Activated naive CD4-positive, alpha-beta T cell treated with anti-CD3 and anti-CD28 coated beads, Interleukin-2, amount 50 U/mL, for 72 hours (primary cell): ENCODE results near the gene BCAS3. TPM values are rescaled to one million over a fixed set of nuclear protein-coding genes. Genes with fewer than 3 reads are reported as not detected.

Experiments
- ATAC-seq, 2 donors: fragments of 150-1000 bp; cut with Tn5 transposase; 2 replicates each; pipeline ENCODE4 v1.10.0; 2021; ENCODE audit warnings: mild to moderate bottlenecking in 2 of 2, moderate library complexity in 2 of 2
- DNase-seq, 2 donors: peaks; one replicate each; pipeline ENCODE4 v3.0.0; 2021 to 2022; ENCODE audit warnings: low spot score in 2 of 2
- H3K27ac Mint-ChIP-seq, 2 donors: one replicate each; pipeline ENCODE4 v1.8.0; 2022; ENCODE audit warnings: mild to moderate bottlenecking in 2 of 2, mixed read lengths in 2 of 2
- H3K36me3 Mint-ChIP-seq, 2 donors: one replicate each; pipeline ENCODE4 v1.8.0; 2022; ENCODE audit warnings: mixed read lengths in 2 of 2
- H3K9me3 Mint-ChIP-seq, 2 donors: one replicate each; pipeline ENCODE4 v1.8.0; 2022; ENCODE audit warnings: mixed read lengths in 2 of 2
- total RNA-seq, 2 donors: library from RNA; stranded (reverse); gene quantifications; one replicate each; pipeline ENCODE4 v1.2.3, GENCODE V29; 2022

The BCAS3 gene
- total RNA-seq, 2 donors from 2014 or later, result 10.5 to 24.4 TPM

DNA sequence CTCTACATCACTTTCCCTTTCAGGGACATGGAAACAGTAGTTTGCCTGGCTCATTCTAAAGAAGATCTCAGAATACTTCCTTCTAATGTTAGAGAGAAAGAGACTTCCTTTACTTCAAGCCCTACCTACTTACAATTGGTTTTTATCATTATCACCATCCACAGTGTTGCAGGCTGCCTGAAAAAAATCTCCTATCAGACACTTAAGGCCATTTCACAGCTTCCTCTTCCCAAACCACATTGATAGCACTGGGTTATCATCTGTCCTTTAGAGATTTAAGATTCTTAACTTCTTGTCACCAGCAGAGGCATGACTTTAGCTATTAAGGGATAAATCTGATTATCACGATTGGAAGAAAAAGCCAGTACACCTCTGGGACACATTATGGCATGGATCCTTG lies 543.5 kb downstream of the BCAS3 start:
- no peak for DNase-seq

GRCh38 chr17:61221597-61222471 lies 544.2 kb downstream of the BCAS3 start:
- H3K9me3 Mint-ChIP-seq, result peaks cover 0 to 8% of the 10 kb centered on the region in 2 donors
- H3K36me3 Mint-ChIP-seq, result no peaks in the 10 kb centered on the region
- DNase-seq (peak in 1 of 2 donors; percentile 14), ATAC-seq (peak; percentile 68 to 79)
- H3K27ac Mint-ChIP-seq, result peak overlapping the region; percentile 48 to 82

More for the DNA sequence above, 543.5 kb downstream of the BCAS3 start:
- H3K9me3 Mint-ChIP-seq, result peaks cover 0 to 8% of the 10 kb centered on the region in 2 donors
- peak overlapping the region in 1 of 2 donors; percentile 48 for H3K27ac Mint-ChIP-seq
- ATAC-seq, result no peak
- H3K36me3 Mint-ChIP-seq, result no peaks in the 10 kb centered on the region

DNA sequence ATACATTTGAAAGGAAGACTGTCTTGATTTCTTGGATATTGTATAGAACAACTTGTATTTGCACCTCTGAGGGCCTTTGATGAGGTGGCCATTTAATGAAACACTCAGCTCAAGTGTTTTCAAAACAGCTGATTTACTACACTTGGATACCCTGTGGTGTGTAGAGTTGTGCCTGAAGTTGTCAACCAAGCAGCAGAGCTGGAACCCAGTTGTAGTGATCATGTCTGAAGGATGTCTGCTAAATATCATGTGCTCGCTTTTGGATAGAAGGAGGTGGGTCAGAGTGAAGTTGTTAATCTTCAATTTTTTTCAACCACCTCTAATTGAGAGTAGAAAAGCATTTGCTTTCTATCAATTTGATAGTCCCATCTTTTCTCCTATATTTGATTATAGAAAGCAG lies 546.1 kb downstream of the BCAS3 start:
- no peaks in the 10 kb centered on the region for H3K36me3 Mint-ChIP-seq
- H3K9me3 Mint-ChIP-seq, result peaks cover 0 to 8% of the 10 kb centered on the region in 2 donors
- H3K27ac Mint-ChIP-seq, result no peak overlapping the region
- ATAC-seq (no peak), DNase-seq (no peak)

- Mint-ChIP-seq H3K9me3 (peaks cover 0 to 5% of the 10 kb centered on the region in 2 donors), H3K36me3 (no peaks in the 10 kb centered on the region), H3K27ac (no peak overlapping the region)
- no peak for DNase-seq
- no peak for ATAC-seq
Observed at GRCh38 chr17:61225178-61225882, 547.7 kb downstream of the BCAS3 start.

- Mint-ChIP-seq H3K27ac (no peak overlapping the region), H3K9me3 (peaks cover 0 to 5% of the 10 kb centered on the region in 2 donors), H3K36me3 (no peaks in the 10 kb centered on the region)
- ATAC-seq (no peak), DNase-seq (no peak)
Observed at GRCh38 chr17:61227866-61228265, 550.2 kb downstream of the BCAS3 start.

- Mint-ChIP-seq H3K9me3 (no peaks in the 10 kb centered on the region), H3K27ac (no peak overlapping the region), H3K36me3 (no peaks in the 10 kb centered on the region)
- no peak for DNase-seq
- no peak for ATAC-seq
Observed at GRCh38 chr17:61230461-61230860, 552.8 kb downstream of the BCAS3 start.

DNA sequence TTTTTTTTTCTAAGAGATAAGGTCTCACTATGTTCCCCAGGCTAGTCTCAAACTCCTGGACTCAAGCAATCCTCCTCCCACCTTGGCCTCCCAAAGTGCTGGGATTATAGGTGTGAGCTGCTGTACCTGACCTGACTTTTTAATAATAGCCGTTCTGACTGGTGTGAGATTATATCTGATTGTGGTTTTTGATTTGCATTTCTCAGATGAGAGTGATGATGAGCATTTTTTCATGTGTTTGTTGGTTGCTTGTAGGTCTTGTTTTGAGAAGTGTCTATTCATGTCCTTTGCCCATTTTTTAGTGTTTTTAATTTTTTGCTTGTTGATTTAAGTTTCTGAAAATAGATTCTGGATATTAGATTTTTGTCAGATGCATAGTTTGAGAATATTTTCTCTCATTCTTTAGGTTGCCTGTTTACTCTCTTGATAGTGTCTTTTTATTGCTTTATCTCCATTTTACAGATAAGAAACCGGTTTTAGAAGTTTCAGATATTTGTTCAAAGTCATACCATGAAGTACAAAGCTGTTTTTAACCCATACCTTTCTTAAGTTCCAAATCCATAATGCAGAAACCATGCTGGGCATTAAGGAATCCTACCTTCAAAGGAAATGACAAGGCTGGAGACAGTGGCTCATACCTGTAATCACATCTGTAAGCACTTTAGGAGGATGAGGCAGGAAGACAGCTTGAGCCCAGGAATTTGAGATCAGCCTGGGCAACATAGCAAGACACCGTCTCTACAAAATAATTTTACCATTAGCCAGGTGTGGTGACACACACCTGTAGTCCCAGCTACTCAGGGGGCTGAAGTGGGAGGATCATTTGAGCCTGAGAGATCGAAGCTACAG lies 553.5 kb downstream of the BCAS3 start:
- no peak for ATAC-seq
- H3K27ac Mint-ChIP-seq, result no peak overlapping the region
- no peak for DNase-seq
- H3K9me3 Mint-ChIP-seq, result no peaks in the 10 kb centered on the region
- no peaks in the 10 kb centered on the region for H3K36me3 Mint-ChIP-seq

- DNase-seq (no peak), ATAC-seq (no peak)
- no peaks in the 10 kb centered on the region for H3K9me3 Mint-ChIP-seq
- H3K36me3 Mint-ChIP-seq, result peaks cover 0 to 6% of the 10 kb centered on the region in 2 donors
- no peak overlapping the region for H3K27ac Mint-ChIP-seq
Observed at GRCh38 chr17:61232871-61233270, 555.2 kb downstream of the BCAS3 start.

DNA sequence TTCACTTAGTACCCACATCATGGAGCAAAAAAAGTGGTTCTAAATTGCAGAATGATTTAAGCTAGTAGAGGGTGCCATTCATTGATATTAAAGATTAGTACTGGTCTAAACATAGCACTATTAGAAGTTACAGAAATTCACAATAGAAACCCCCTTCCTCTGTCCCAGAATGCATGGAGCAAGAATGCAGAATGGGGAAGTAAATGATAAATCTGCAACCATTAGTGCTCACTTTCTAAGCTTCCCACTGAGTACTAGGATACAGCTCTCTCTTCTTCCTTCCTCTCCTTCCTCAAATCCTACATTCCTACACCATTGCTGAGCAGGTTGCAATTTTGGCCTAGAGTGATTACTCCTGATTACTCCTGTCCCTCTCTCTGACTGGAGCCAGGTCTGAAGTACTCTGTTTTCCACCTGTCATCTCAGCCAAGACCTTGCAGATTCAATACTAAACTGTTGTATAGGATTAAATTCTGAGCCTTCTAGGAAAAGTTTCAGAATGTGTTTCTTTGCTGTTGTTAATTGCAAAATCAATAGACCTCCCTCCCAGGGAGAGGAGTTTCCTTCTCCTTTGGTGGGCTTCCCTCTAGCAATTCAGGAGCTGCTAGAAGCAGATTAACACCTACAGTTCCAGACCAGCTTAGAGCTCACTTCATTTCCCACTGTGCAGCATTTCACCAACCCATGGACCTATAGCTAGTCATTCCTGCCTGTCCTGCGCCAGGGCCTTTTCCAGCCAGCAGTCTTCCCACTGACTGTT lies 556.5 kb downstream of the BCAS3 start:
- H3K9me3 Mint-ChIP-seq, result no peaks in the 10 kb centered on the region
- H3K36me3 Mint-ChIP-seq, result peaks cover 0 to 6% of the 10 kb centered on the region in 2 donors
- DNase-seq (no peak), ATAC-seq (no peak)
- H3K27ac Mint-ChIP-seq, result no peak overlapping the region

DNA sequence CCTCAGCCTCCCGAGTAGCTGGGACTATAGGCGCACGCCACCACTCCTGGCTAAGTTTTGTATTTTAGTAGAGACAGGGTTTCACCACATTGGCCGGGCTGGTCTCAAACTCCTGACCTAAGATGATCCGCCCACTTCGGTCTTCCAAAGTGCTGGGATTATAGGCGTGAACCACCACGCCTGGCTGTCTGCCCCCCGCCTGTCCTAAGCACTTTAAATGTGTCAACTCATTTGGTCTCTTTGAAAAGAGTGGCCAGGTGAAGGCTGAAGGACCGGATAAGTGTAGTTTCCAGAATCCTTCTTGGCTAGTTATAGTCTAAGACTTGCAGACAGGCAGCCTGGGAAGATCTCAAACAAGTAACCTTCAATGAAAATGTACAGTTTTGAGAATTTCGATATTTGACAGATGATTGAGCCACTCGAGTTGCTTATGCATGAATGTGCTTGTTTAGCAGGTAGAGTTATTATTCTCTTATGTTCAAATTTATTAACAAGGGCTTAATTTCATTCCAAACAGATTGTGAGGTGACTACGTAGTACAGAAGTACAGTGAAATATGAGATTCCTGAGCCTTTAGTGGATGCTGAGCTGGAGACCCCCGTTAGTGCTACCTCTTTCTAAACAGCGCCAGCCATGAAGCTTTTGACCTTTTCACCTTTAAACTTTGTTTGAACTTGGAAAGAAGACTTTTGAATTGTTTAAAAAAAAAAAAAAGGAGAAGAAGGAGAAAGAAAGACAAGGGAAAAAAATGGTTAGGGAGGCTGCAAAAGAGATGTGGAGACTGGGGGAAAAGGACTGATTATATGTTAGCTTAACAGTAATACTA lies 557.6 kb downstream of the BCAS3 start:
- H3K36me3 Mint-ChIP-seq, result peaks cover 0 to 6% of the 10 kb centered on the region in 2 donors
- no peak for DNase-seq
- no peaks in the 10 kb centered on the region for H3K9me3 Mint-ChIP-seq

GRCh38 chr17:61235827-61236197 lies 558.2 kb downstream of the BCAS3 start:
- peaks cover 0 to 6% of the 10 kb centered on the region in 2 donors for H3K36me3 Mint-ChIP-seq
- DNase-seq (no peak), ATAC-seq (no peak)
- no peaks in the 10 kb centered on the region for H3K9me3 Mint-ChIP-seq
- H3K27ac Mint-ChIP-seq, result no peak overlapping the region

More for the DNA sequence above, 557.6 kb downstream of the BCAS3 start:
- no peak for ATAC-seq
- H3K27ac Mint-ChIP-seq, result no peak overlapping the region

DNA sequence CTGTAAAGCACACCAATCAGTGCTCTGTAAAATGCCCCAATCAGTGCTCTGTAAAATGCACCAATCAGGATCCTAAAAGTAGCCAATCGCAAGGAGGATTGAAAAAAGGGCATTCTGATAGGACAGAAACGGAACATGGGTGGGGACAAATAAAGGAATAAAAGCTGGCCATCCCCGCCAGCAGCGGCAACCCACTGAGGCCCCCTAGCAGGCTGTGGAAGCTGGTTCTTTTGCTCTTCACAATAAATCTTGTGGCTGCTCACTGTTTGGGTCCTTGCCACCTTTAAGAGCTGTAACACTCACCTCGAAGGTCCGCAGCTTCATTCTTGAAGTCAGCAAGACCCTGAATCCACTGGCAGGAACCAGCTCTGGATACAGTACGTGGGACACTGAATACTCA lies 559.6 kb downstream of the BCAS3 start:
- Mint-ChIP-seq H3K9me3 (no peaks in the 10 kb centered on the region), H3K27ac (no peak overlapping the region)

GRCh38 chr17:61238455-61238933 lies 560.8 kb downstream of the BCAS3 start:
- H3K27ac Mint-ChIP-seq, result no peak overlapping the region
- ATAC-seq, result no peak
- no peaks in the 10 kb centered on the region for H3K9me3 Mint-ChIP-seq
- DNase-seq, result no peak
- peaks cover 0 to 12% of the 10 kb centered on the region in 2 donors for H3K36me3 Mint-ChIP-seq

More for the DNA sequence above, 559.6 kb downstream of the BCAS3 start:
- DNase-seq (no peak), ATAC-seq (no peak)
- H3K36me3 Mint-ChIP-seq, result peaks cover 0 to 6% of the 10 kb centered on the region in 2 donors

DNA sequence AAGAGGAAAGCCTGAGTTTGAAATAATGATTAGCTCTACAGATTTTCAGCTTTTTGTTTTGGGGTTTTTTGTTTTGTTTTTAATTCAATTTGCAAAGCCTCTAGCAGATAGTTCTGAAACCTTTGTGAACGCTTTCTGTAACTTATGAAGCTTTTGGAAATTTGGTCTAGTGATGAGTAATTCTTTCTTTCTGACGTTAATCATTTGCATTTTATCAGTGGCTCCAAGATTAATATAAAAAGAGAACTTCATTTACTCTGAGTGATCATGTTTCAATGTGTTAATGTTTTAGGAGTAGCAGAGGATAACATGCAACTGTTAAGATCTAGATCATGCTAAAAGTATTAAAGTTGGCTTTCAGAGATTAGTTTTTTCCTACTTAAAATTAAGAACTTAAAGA lies 561.7 kb downstream of the BCAS3 start:
- DNase-seq (no peak), ATAC-seq (peak in 1 of 2 donors; percentile 70)
- Mint-ChIP-seq H3K36me3 (peaks cover 0 to 12% of the 10 kb centered on the region in 2 donors), H3K27ac (peak overlapping the region in 1 of 2 donors; percentile 12), H3K9me3 (no peaks in the 10 kb centered on the region)

DNA sequence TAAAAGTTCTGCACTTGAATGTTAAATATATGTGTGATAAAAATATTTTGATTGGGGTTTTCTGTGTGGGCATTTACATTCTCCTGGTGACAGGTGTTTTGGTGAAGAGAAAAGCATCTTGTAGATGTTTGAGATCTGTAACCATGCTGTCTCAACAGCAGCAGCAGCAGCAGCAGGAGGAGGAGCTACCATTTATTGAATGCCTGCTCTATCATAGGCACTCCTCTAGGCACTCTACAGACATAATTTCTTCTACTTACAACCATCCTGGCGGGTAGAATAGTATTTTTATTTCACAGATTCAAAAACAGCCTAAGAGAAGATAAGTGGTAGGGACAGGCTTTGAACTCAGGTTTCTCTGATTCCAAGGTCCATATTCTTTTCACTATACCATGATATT lies 562.3 kb downstream of the BCAS3 start:
- no peaks in the 10 kb centered on the region for H3K9me3 Mint-ChIP-seq
- H3K36me3 Mint-ChIP-seq, result peaks cover 0 to 12% of the 10 kb centered on the region in 2 donors
- ATAC-seq (no peak), DNase-seq (no peak)
- peak overlapping the region in 1 of 2 donors; percentile 46 for H3K27ac Mint-ChIP-seq
